ENCODE data around the gene PXMP2. TPM values are rescaled to one million over a fixed set of nuclear protein-coding genes. Genes with fewer than 3 reads are reported as not detected.

The PXMP2 gene
- total and polyA plus RNA-seq, 2 of the 8 experiments (the other 6 are each of a cell fraction or from before 2014, with no cell fraction given), result 13.8 to 15.1 TPM

- Histone ChIP-seq H3K36me3 (ENCODE audit: control insufficient read depth in 2 of 4, insufficient read depth in 4 of 4, low read length in 3 of 4) (peaks cover 0 to 8% (median 0%) of the 10 kb centered on the region in 4 experiments; a peak in 3 of 8 replicates), H3K23ac (ENCODE audit: insufficient read length) (no peak overlapping the region), H4K5ac (ENCODE audit: insufficient read length, low read depth, low read length) (no peak overlapping the region), H4K91ac (replicated peaks; ENCODE audit: insufficient read length, low read length) (no peak overlapping the region), H3K79me1 (ENCODE audit: low read depth, low read length) (peaks cover 5% of the 10 kb centered on the region), H2AK5ac (ENCODE audit: low read depth, low read length) (no peak overlapping the region), H3K4ac (replicated peaks; ENCODE audit: insufficient read length, low read depth, low read length) (no peak overlapping the region), H3K14ac (ENCODE audit: insufficient read length) (no peak overlapping the region), H3K27me3 (replicated peaks in 1 of 4; ENCODE audit: control insufficient read depth in 3 of 4, extremely low read depth in 1 of 4, insufficient read depth in 3 of 4, low read length in 3 of 4) (peaks cover 2 to 9% (median 6%) of the 10 kb centered on the region in 4 experiments; a peak in 6 of 7 replicates), H2BK15ac (ENCODE audit: low read length) (no peak overlapping the region), H3K9me3 (ENCODE audit: insufficient read depth in 2 of 2, low read depth in 1 of 2, low read length in 1 of 2) (no peaks in the 10 kb centered on the region), H2AFZ (ENCODE audit: low read length) (no peak overlapping the region), H2BK20ac (ENCODE audit: low read length) (no peak overlapping the region), H3K23me2 (ENCODE audit: low read depth, low read length) (no peaks in the 10 kb centered on the region; the same call in 1 of the 2 replicates), H3K4me2 (ENCODE audit: insufficient read depth in 1 of 2, low read depth in 2 of 2, low read length in 2 of 2) (no peak overlapping the region; a peak in 1 of 4 replicates), H3K4me3 (ENCODE audit: extremely low read depth in 1 of 4, insufficient read depth in 2 of 4, low read depth in 3 of 4, low read length in 4 of 4) (no peak overlapping the region), H3K27ac (ENCODE audit: low read depth, low read length) (no peak overlapping the region), H3K79me2 (ENCODE audit: control insufficient read depth in 1 of 2, insufficient read depth in 2 of 2, low read length in 2 of 2) (peaks cover 10 to 21% of the 10 kb centered on the region in 2 experiments), H3K18ac (ENCODE audit: extremely low read depth, low read length) (no peak overlapping the region), H4K20me1 (replicated peaks in 1 of 2; ENCODE audit: control insufficient read depth in 1 of 2, insufficient read depth in 2 of 2, low read length in 2 of 2) (peaks cover 7 to 15% of the 10 kb centered on the region in 2 experiments), H2BK5ac (ENCODE audit: low read depth, low read length) (no peak overlapping the region), H3K4me1 (replicated peaks in 1 of 4; ENCODE audit: control insufficient read depth in 3 of 4, insufficient read depth in 4 of 4, low read length in 3 of 4) (peaks cover 0 to 2% (median 0%) of the 10 kb centered on the region in 4 experiments; a peak in 1 of 7 replicates), H2BK120ac (replicated peaks; ENCODE audit: low read depth, low read length) (no peak overlapping the region), H3K9ac (replicated peaks in 1 of 4; ENCODE audit: extremely low read depth in 1 of 4, low read depth in 3 of 4, low read length in 3 of 4) (no peak overlapping the region), H2BK12ac (ENCODE audit: low read depth, low read length) (no peak overlapping the region), H3K56ac (replicated peaks; ENCODE audit: insufficient read length, low read depth, low read length) (no peak overlapping the region), H4K8ac (ENCODE audit: extremely low read depth, insufficient read depth, low read length) (no peak overlapping the region)
- POLR2A ChIA-PET (ENCODE audit: partially characterized antibody), result interaction anchor here (0.8 to 3.4 kb wide), 6 partner anchors 9 to 27 kb away, joined by 3 to 24 read pairs (median 4); partner anchors contain the start of gene PGAM5
- 88% methylated on average over 9 of the region's 9 CpGs; no CpG with 5 or more reads in 1 of the 2 experiments for WGBS, 2 experiments (ENCODE audit: extremely low coverage in 1 of 2, insufficient coverage in 1 of 2, insufficient read length in 1 of 2, insufficient replicate concordance in 2 of 2, low coverage in 1 of 2, low lambda C conversion rate in 2 of 2, missing lambda C conversion rate in 1 of 2)
- FAIRE-seq, result no peak
- CTCF ChIA-PET (ENCODE audit: partially characterized antibody), result interaction anchor here (0.9 kb wide), 1 partner anchor 20 kb away, joined by 3 read pairs; no protein-coding TSS in a partner anchor
- no peak for DNase-seq (ENCODE audit: low read depth in 1 of 2, low spot score in 2 of 2)
- no peak for TF ChIP-seq TAF7 (optimal IDR thresholded peaks at IDR 0.05; ENCODE audit: borderline replicate concordance, low read depth, low read length)
- TF ChIP-seq SAP30 (IDR thresholded peaks at IDR 0.05; ENCODE audit: insufficient read depth, insufficient replicate concordance, low read length), result no peak
- no peak for TF ChIP-seq POU5F1 (IDR thresholded peaks at IDR 0.05; ENCODE audit: low read depth, low read length)
- TF ChIP-seq TEAD4 (IDR thresholded peaks at IDR 0.05; ENCODE audit: low read depth, low read length), result no peak
- TF ChIP-seq CBX8 (IDR thresholded peaks at IDR 0.05; ENCODE audit: borderline replicate concordance, low read depth, low read length), result no peak
- no peak for TF ChIP-seq NRF1 (IDR thresholded peaks at IDR 0.05; ENCODE audit: low read depth, low read length)
- TF ChIP-seq MAX (IDR thresholded peaks at IDR 0.05), result no peak
These were observed 2.7 kb downstream of the PXMP2 start for GRCh38 chr12:132690112-132690511.
